C1 segment of cervical spinal cord (tissue), 14 donors: ENCODE measurements around the gene LRRC74A.

Source experiments
- DNase-seq, 14 donors: peaks; one replicate each; lab custom pipeline; 2025; lab: John Stamatoyannopoulos, UW

The LRRC74A gene

DNA sequence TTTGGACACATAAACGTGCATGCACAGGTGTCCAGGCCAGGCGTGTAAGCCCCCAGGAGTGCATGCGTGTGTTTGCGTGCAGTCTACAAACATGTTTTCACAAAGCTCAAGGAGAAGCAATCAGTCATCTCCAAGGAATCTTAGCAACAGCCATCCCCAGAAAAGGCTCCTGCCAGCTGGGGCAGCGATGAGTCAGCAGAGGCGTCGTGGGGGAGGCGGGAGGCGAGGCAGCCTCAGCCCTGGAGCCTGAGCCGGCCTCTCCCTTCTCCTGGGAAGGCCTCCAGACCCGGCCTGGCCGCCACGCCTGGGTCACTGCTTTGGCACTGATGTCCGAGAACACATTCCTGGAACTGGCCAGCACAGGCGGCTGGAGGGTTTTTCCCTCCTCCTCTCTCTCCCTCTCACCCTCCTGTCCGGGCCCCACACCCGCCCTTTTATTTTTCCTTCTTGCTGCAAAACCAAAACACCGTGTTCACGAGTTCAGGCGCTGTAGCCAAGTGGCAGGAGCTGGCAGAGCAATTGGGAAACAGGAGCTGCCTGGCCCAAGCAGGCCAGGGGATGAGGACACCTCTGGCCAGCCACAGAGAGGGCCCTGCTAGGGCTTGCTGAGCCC is 92.7 kb downstream of the LRRC74A start:
- peak; percentile 48 to 96 (median 81) for DNase-seq
